ENCODE measurements around the gene PRSS21. TPM values are rescaled to one million over a fixed set of nuclear protein-coding genes. Genes with fewer than 3 reads are reported as not detected.
A peak's percentile ranks its signal among the peaks of the same experiment; 100 is the strongest.

The PRSS21 gene
- total and polyA plus RNA-seq, 9 donors = 0.20 to 0.30 TPM; not detected in 7

DNA sequence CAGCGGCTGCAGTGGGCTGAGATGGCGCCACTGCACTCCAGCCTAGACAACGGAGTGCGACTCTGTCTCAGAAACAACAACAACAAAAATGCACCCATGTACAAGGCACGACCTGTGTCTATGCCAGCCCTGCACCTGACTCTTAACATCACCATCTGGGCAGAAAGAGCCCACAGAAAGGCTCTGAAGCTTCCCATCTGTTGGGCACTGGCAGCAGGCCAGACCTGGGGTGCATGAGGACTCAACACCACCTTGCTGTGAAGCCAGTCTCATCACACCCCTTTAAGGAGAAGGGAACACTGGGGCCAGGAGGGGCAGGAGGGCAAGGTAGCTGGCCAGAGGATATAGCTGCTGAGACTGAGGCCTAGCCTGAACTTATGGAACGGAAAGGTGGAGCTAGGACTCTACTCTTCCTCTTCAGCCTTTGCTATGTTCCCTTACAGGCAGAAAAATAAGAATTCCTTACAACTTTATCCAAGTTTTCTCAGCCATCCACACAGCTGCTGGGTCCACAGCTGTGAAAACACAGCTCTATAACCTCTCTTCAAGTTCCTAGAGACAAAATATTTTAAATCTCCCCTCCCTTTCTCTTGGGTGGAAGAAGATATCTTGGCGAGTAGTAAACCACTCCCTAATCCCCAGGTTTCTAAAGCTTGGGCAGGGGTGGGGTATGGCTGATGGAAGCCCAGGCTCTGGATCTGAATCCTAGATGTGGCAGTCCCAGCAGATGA is 42.7 kb upstream of the PRSS21 start:
- 76% methylated on average over 3 of the region's 7 CpGs for WGBS (ENCODE audit: insufficient coverage)
- H3K4me1 ChIP-seq (ENCODE audit: control insufficient read depth, insufficient read depth, low read length) = peaks cover 40% of the 10 kb centered on the region
- H3K36me3 ChIP-seq (ENCODE audit: control insufficient read depth, insufficient read depth, low read length) = peaks cover 61% of the 10 kb centered on the region
- no peak overlapping the region for H3K27ac ChIP-seq (ENCODE audit: low read length)
- no peak overlapping the region for H3K4me3 ChIP-seq (ENCODE audit: low read length)
- no peaks in the 10 kb centered on the region for H3K9me3 ChIP-seq (replicated peaks; ENCODE audit: control insufficient read depth, low read depth, low read length)
- DNase-seq = no peak
- H3K27me3 ChIP-seq (ENCODE audit: control insufficient read depth, insufficient read depth, low read length) = no peaks in the 10 kb centered on the region

DNA sequence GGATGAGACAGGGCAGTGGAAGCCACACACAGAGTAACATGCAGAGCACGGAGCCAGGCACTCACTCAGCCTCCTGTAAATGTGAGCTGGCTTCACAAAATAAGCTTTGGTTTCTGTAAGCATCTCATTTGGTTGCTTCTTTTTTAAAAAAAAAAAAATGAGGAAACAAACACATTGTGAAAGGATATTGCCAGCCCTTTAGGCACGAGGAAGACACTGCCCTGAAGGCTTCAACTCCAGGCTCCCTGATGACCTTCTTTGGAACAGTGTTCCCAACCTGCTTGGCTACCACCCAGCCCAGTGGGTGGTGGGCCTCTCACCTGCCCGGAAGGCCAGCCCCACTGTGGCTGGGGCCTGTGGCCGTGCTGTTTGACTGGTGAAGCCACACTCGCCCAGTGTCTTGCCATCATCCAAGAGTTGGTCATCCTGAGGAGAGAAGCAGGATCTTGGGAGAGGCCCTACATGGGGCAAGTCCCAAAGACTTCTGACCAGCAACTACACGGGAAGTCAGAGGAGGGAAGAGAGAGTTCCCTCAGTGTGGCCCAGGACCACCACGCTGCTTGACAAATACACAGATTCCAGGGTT is 41.8 kb upstream of the PRSS21 start:
- no peak overlapping the region for H3K27ac ChIP-seq (ENCODE audit: low read length)
- no peaks in the 10 kb centered on the region for H3K9me3 ChIP-seq (replicated peaks; ENCODE audit: control insufficient read depth, low read depth, low read length)
- peaks cover 52% of the 10 kb centered on the region for H3K36me3 ChIP-seq (ENCODE audit: control insufficient read depth, insufficient read depth, low read length)
- H3K4me3 ChIP-seq (ENCODE audit: low read length) = no peak overlapping the region
- peaks cover 39% of the 10 kb centered on the region for H3K4me1 ChIP-seq (ENCODE audit: control insufficient read depth, insufficient read depth, low read length)
- no peak for DNase-seq
- 64% methylated on average over 5 of the region's 7 CpGs for WGBS (ENCODE audit: insufficient coverage)
- no peaks in the 10 kb centered on the region for H3K27me3 ChIP-seq (ENCODE audit: control insufficient read depth, insufficient read depth, low read length)

DNA sequence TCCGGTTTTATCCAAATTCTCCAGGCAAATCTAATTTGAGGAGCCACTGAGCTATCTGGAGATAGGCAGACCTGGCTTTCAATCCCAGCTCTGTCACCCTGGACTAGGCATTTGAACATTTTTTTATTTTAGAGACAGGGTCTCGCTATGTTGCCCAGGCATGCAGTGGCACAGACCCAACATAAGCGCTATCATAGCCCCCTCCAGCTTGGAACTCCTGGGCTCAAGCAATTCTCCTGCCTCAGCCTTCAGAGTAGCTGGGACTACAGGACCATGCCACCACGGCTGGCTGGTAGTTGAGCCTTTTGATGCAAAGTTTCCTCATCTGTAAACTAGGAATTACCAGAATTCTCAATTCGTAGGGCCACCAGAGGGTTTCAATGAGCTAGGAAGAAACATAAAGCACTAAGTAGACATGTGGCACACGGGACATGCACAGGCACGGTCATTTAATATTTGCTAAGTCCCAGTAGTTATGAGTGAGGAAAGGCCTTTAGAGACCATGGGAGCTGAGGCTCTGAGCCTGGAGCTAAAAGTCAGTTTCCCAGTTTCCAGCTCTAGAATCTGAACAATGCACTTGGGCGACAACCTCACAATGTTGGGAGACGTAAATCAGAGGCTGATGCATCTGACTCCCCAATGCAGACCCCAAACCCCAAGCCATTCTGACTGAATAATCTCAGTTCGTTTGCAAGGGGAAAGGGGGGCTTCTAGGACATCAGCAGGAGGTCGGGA is 41.1 kb upstream of the PRSS21 start:
- H3K27ac ChIP-seq (ENCODE audit: low read length) = no peak overlapping the region
- 43% methylated on average over 7 of the region's 11 CpGs for WGBS (ENCODE audit: insufficient coverage)
- H3K4me1 ChIP-seq (ENCODE audit: control insufficient read depth, insufficient read depth, low read length) = peaks cover 39% of the 10 kb centered on the region
- no peaks in the 10 kb centered on the region for H3K9me3 ChIP-seq (replicated peaks; ENCODE audit: control insufficient read depth, low read depth, low read length)
- DNase-seq = no peak
- no peaks in the 10 kb centered on the region for H3K27me3 ChIP-seq (ENCODE audit: control insufficient read depth, insufficient read depth, low read length)
- peaks cover 44% of the 10 kb centered on the region for H3K36me3 ChIP-seq (ENCODE audit: control insufficient read depth, insufficient read depth, low read length)
- H3K4me3 ChIP-seq (ENCODE audit: low read length) = peak overlapping the region; percentile 85

DNA sequence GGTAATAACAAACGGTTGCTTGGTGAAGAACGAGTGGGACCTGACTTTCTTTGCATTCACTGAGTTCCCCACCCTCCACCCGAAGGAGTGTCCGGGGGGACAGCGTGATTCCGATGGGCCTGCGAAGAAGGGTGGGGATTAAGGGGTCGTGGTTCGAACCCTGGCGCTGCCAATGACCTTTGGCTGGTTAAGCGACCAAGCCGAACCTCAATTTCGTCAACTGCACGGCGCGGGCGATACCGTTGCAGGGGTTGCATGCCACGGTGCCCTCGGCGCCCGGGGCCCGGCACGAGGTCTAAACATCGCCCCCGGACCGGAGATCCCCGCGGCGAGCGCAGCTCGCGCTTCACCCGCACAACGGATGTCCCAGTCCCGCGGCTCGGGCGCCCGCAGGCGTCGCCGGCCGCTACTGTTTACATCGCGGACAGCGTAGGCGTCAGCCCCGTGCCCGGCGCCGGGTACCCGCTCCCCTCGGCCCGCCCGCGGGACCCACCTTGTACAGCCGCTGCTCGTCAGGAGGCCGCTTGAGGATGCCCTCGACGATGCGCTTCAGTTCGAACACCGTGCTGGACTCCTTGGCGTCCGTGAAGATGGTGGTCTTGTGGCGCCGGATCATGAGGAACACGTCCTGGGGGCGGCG is 40.4 kb upstream of the PRSS21 start:
- H3K9me3 ChIP-seq (replicated peaks; ENCODE audit: control insufficient read depth, low read depth, low read length) = no peaks in the 10 kb centered on the region
- peaks cover 35% of the 10 kb centered on the region for H3K4me1 ChIP-seq (ENCODE audit: control insufficient read depth, insufficient read depth, low read length)
- peaks cover 38% of the 10 kb centered on the region for H3K36me3 ChIP-seq (ENCODE audit: control insufficient read depth, insufficient read depth, low read length)
- DNase-seq = no peak
- no peaks in the 10 kb centered on the region for H3K27me3 ChIP-seq (ENCODE audit: control insufficient read depth, insufficient read depth, low read length)
- peak overlapping the region; percentile 85 for H3K4me3 ChIP-seq (ENCODE audit: low read length)
- H3K27ac ChIP-seq (ENCODE audit: low read length) = peak overlapping the region; percentile 42
- under 1% methylated on average over 66 of the region's 72 CpGs for WGBS (ENCODE audit: insufficient coverage)

DNA sequence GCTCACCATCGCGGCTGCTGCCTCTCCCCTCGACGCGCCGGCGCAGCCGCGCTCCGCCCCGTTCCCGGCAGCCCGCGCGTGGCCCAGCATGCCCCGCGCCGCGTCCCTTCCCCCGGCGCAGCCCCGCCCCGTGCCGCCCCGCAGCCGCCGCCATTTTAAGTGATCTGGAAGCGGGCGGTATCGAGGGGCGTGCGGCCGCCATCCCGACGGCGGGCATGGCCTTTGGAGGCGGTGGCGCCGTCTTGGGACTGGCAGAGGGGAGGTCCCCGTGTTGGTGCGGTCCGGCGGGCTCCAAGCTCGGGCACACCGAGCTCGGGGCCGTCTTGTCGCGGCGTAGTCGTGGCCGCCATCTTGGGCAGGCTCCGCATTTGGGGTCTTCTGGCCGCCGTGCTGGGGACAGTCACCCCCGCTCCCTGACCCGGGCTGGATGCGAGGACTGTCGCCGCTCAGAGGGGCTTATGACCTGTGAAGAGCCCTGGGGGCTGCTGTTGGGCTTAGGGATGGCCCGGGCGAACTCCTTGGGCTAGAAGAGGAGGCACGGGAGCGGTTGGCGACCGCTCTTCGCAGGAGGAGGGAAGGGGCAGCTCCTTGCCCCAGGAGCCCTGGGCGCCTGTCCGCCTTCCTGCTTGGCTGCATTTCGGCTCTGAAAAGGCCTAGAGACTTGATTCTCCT is 39.7 kb upstream of the PRSS21 start, which contains the start of gene ELOB:
TSS of gene ELOB (minus strand) at position 50 of the 672 bp plus-strand sequence. CDS start at position 9, 41 bp downstream.
- peak within 1 kb of the TSS; percentile 99 for H3K27ac ChIP-seq (ENCODE audit: low read length)
- WGBS (ENCODE audit: insufficient coverage) = under 1% methylated on average over 67 of the region's 70 CpGs
- peaks cover 31% of the 10 kb centered on the region for H3K4me1 ChIP-seq (ENCODE audit: control insufficient read depth, insufficient read depth, low read length)

DNA sequence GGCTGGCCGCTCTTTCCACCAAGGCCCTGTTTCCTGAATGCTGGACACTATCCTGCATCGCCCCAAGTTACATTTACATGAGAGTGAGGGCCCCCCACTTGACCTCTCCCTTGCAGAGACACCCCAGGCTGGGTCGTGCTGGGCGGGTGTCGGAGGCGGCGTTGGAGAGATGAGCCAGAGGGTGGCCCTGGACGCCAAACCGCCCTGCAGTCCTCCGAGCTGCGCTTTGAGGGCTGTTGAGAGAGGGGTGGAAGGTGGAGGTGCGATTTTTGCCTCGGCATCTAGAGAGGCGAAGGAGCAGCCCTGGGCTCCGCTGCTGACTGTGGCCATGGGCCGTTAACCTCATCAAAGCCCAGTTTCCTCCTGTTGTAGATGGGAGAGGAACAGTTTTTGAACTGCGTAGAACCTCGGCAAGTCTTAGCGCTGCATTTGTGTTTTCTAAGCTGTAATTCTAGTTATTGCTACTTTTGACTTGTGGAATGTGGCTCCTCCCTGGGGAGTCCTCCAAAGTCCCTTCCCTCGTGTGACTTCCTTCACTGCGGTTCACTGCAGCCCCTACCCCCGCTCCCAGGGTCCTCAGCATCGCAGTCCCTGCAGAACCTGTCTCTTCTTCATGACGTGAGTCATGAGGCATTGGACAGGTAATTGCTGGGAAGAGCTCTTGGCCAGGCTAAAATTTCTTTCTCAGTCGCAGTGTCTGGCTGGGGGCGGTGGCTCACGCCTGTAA is 39.0 kb upstream of the PRSS21 start:
- Histone ChIP-seq H3K9me3 (replicated peaks; ENCODE audit: control insufficient read depth, low read depth, low read length) (no peaks in the 10 kb centered on the region), H3K27ac (ENCODE audit: low read length) (peak overlapping the region; percentile 99), H3K4me1 (ENCODE audit: control insufficient read depth, insufficient read depth, low read length) (peaks cover 31% of the 10 kb centered on the region), H3K4me3 (ENCODE audit: low read length) (peak overlapping the region; percentile 97), H3K36me3 (ENCODE audit: control insufficient read depth, insufficient read depth, low read length) (peaks cover 27% of the 10 kb centered on the region), H3K27me3 (ENCODE audit: control insufficient read depth, insufficient read depth, low read length) (peaks cover 5% of the 10 kb centered on the region)
- 11% methylated on average over 19 of the region's 27 CpGs for WGBS (ENCODE audit: insufficient coverage)
- DNase-seq = peak; percentile 39

More for the DNA sequence above, 39.7 kb upstream of the PRSS21 start, which contains the start of gene ELOB:
- DNase-seq = peak; percentile 96
- Histone ChIP-seq H3K27me3 (ENCODE audit: control insufficient read depth, insufficient read depth, low read length) (no peaks in the 10 kb centered on the region), H3K9me3 (replicated peaks; ENCODE audit: control insufficient read depth, low read depth, low read length) (no peaks in the 10 kb centered on the region), H3K36me3 (ENCODE audit: control insufficient read depth, insufficient read depth, low read length) (peaks cover 31% of the 10 kb centered on the region), H3K4me3 (ENCODE audit: low read length) (peak within 1 kb of the TSS; percentile 97)

DNA sequence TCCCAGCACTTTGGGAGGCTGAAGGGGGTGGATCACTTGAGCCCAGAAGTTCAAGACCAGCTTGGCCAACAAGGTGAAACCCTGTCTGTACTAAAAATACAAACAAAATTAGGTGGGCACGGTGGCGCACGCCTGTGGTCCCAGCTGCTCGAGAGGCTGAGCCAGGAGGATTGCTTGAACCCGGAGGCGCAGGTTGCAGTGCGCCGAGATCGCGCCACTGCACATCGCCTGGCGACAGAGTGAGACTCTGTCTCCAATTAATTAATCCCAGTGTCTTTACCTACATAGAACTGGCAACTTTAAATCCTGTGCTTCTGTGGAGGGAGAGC is 38.4 kb upstream of the PRSS21 start:
- Histone ChIP-seq H3K27me3 (ENCODE audit: control insufficient read depth, insufficient read depth, low read length) (peaks cover 10% of the 10 kb centered on the region), H3K36me3 (ENCODE audit: control insufficient read depth, insufficient read depth, low read length) (peaks cover 21% of the 10 kb centered on the region), H3K4me3 (ENCODE audit: low read length) (peak overlapping the region; percentile 97), H3K4me1 (ENCODE audit: control insufficient read depth, insufficient read depth, low read length) (peaks cover 31% of the 10 kb centered on the region), H3K27ac (ENCODE audit: low read length) (peak overlapping the region; percentile 99), H3K9me3 (replicated peaks; ENCODE audit: control insufficient read depth, low read depth, low read length) (no peaks in the 10 kb centered on the region)
- DNase-seq = no peak
- 100% methylated on average over 4 of the region's 12 CpGs for WGBS (ENCODE audit: insufficient coverage)

DNA sequence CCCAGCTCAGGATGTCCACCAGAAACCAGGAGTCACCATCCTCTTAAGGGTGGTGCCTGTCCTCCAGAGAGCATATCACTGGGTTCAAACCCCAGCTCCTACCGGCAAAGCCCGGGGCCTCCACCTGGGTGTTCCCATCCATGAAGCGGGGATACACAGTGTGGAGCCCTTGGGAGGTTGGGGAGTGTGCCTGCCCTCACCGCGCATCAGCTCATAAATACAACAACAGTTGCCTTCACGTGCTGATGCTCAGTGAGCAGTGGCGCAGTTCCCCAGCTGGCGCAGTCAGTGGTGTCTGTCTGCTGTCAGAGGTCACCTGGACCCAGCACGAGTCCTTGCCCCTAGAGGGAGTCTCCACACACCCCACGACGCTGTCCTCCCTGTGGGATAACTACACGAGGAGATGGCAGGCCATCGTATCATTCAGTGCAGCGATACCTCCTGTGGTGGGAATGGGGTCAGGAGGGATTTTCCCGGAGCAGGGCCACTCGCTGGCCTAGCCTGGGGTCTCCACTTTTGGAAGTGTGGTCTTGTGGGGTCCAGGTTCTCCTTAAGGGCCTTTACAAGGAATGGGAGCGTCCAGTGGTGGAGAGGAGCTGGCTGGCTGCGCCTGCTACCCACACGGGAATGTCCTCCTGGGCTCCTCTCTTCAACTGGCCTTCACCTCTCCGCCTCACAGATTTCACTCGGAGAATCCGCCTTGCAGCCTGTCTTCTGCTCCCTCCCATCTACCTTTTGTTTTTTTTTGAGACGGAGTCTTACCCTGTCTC is 37.7 kb upstream of the PRSS21 start:
- H3K27ac ChIP-seq (ENCODE audit: low read length) = no peak overlapping the region
- 88% methylated on average over 13 of the region's 23 CpGs for WGBS (ENCODE audit: insufficient coverage)
- no peaks in the 10 kb centered on the region for H3K9me3 ChIP-seq (replicated peaks; ENCODE audit: control insufficient read depth, low read depth, low read length)
- H3K27me3 ChIP-seq (ENCODE audit: control insufficient read depth, insufficient read depth, low read length) = peaks cover 18% of the 10 kb centered on the region
- H3K36me3 ChIP-seq (ENCODE audit: control insufficient read depth, insufficient read depth, low read length) = peaks cover 14% of the 10 kb centered on the region
- no peak overlapping the region for H3K4me3 ChIP-seq (ENCODE audit: low read length)
- no peak for DNase-seq
- peaks cover 28% of the 10 kb centered on the region for H3K4me1 ChIP-seq (ENCODE audit: control insufficient read depth, insufficient read depth, low read length)

Measured in muscle of leg (tissue), 11 donors.